Cardiac septum (tissue), 1 donor: ENCODE data around the gene SCFD2. TPM values are rescaled to one million over a fixed set of nuclear protein-coding genes. Genes with fewer than 3 reads are reported as not detected.

Experiments used
- DNase-seq: peaks from one replicate; pipeline ENCODE4 v3.0.0-alpha.2; 2020; ENCODE audit warnings: low spot score
- intact Hi-C: fragments of 100-400 bp; cut with DNase I; formaldehyde crosslinking; loops from one replicate; pipeline ENCODE4 v1.14.0; 2022
- total RNA-seq: library from RNA; stranded (reverse); fragmentation: NEBNext Ultra II Directional; extraction: Animal tissue kit (Norgen Biotek cat#: 25700); gene quantifications from one replicate; pipeline ENCODE4 v1.2.1, GENCODE V29; 2021
- donor health status: DM: no; HTN: no; CAD: no.

SCFD2 gene
- total RNA-seq, 1 donor from 2014 or later = 9.7 TPM

- intact Hi-C loops = no loop called here
- no peak for DNase-seq
These were observed 475.9 kb downstream of the SCFD2 start for GRCh38 chr4:52889778-52890520.

- DNase-seq = no peak
- intact Hi-C loops = no loop called here
These were observed 476.5 kb downstream of the SCFD2 start for GRCh38 chr4:52889354-52889753.

- DNase-seq = no peak
- intact Hi-C loops = no loop called here
These were observed 480.9 kb downstream of the SCFD2 start for GRCh38 chr4:52884994-52885393.

- DNase-seq = no peak
- intact Hi-C loops = no loop called here
These were observed 481.9 kb downstream of the SCFD2 start for GRCh38 chr4:52883707-52884669.

- intact Hi-C loops = no loop called here
- DNase-seq = no peak
These were observed 482.7 kb downstream of the SCFD2 start for GRCh38 chr4:52883183-52883621.

- intact Hi-C loops = no loop called here
- no peak for DNase-seq
These were observed 484.9 kb downstream of the SCFD2 start for GRCh38 chr4:52880994-52881393.

- DNase-seq = no peak
- intact Hi-C loops = no loop called here
These were observed 486.4 kb downstream of the SCFD2 start for GRCh38 chr4:52879471-52879870.

GRCh38 chr4:52877694-52878093 lies 488.2 kb downstream of the SCFD2 start:
- DNase-seq = no peak
- intact Hi-C loops = no loop called here

- intact Hi-C loops = no loop called here
- no peak for DNase-seq
These were observed 488.8 kb downstream of the SCFD2 start for GRCh38 chr4:52877036-52877435.

- DNase-seq = no peak
- intact Hi-C loops = no loop called here
These were observed 489.8 kb downstream of the SCFD2 start for GRCh38 chr4:52876069-52876468.

- intact Hi-C loops = no loop called here
- no peak for DNase-seq
These were observed 490.9 kb downstream of the SCFD2 start for GRCh38 chr4:52874948-52875347.

GRCh38 chr4:52873861-52874343 lies 492.0 kb downstream of the SCFD2 start:
- DNase-seq = no peak
- intact Hi-C loops = no loop called here

GRCh38 chr4:52873191-52873590 lies 492.7 kb downstream of the SCFD2 start:
- intact Hi-C loops = no loop called here
- no peak for DNase-seq

GRCh38 chr4:52870225-52870624 lies 495.6 kb downstream of the SCFD2 start:
- intact Hi-C loops = no loop called here
- no peak for DNase-seq

GRCh38 chr4:52869656-52870055 lies 496.2 kb downstream of the SCFD2 start:
- no peak for DNase-seq
- intact Hi-C loops = loop anchor here (2.0 to 5.0 kb wide), 4 partner anchors 31 to 282 kb away; partner anchors contain the start of gene USP46

GRCh38 chr4:52869196-52869595 lies 496.7 kb downstream of the SCFD2 start:
- intact Hi-C loops = loop anchor here (2.0 to 5.0 kb wide), 4 partner anchors 30 to 282 kb away; partner anchors contain the start of gene USP46
- peak; percentile 83 for DNase-seq

- intact Hi-C loops = loop anchor here (2.0 to 5.0 kb wide), 4 partner anchors 29 to 281 kb away; partner anchors contain the start of gene USP46
- DNase-seq = peak; percentile 86
These were observed 497.7 kb downstream of the SCFD2 start for GRCh38 chr4:52868133-52868532.

GRCh38 chr4:52867163-52867562 lies 498.7 kb downstream of the SCFD2 start:
- intact Hi-C loops = loop anchor here (2.0 to 5.0 kb wide), 3 partner anchors 115 to 320 kb away; no protein-coding TSS in a partner anchor
- no peak for DNase-seq

- intact Hi-C loops = loop anchor here (2.0 to 5.0 kb wide), 3 partner anchors 116 to 320 kb away; no protein-coding TSS in a partner anchor
- no peak for DNase-seq
These were observed 499.1 kb downstream of the SCFD2 start for GRCh38 chr4:52866734-52867133.

- intact Hi-C loops = loop anchor here (5.0 kb wide), 2 partner anchors 117 to 278 kb away; no protein-coding TSS in a partner anchor
- no peak for DNase-seq
These were observed 500.6 kb downstream of the SCFD2 start for GRCh38 chr4:52865300-52865699.
